Hindlimb muscle (tissue), 1 donor: Measurements from ENCODE around the gene VPS9D1. TPM values are rescaled to one million over a fixed set of nuclear protein-coding genes. Genes with fewer than 3 reads are reported as not detected.

Source experiments
- DNase-seq: peaks from one replicate; pipeline ENCODE4 v3.0.0-alpha.2; 2013
- polyA plus RNA-seq: library from polyadenylated mRNA; unstranded; fragments of 120-200 nt; gene quantifications from one replicate; pipeline ENCODE4 v1.2.1, GENCODE V29; 2013; ENCODE audit not compliant: insufficient read length

Gene VPS9D1
- polyA plus RNA-seq, 1 donor, result 14.2 TPM

- DNase-seq, result no peak
Measured at GRCh38 chr16:89732918-89733242, 12.2 kb upstream of the VPS9D1 start.

- DNase-seq, result no peak
Measured at GRCh38 chr16:89732142-89732917, 11.6 kb upstream of the VPS9D1 start.

- DNase-seq, result no peak
Measured at GRCh38 chr16:89730610-89731234, 10.0 kb upstream of the VPS9D1 start.

- DNase-seq, result no peak
Measured at GRCh38 chr16:89729863-89730593, 9.3 kb upstream of the VPS9D1 start.

- no peak for DNase-seq
Measured at GRCh38 chr16:89729293-89729692, 8.6 kb upstream of the VPS9D1 start.

GRCh38 chr16:89727406-89728120 lies 6.9 kb upstream of the VPS9D1 start:
- DNase-seq, result no peak

- DNase-seq, result no peak
Measured at GRCh38 chr16:89723279-89724250, 2.9 kb upstream of the VPS9D1 start.

- no peak for DNase-seq
Measured at GRCh38 chr16:89722392-89723278, 1.9 kb upstream of the VPS9D1 start.

GRCh38 chr16:89721546-89722391 lies 1.1 kb upstream of the VPS9D1 start:
- DNase-seq, result no peak

- DNase-seq, result no peak
Measured at GRCh38 chr16:89720551-89720812, 216 bp downstream of the VPS9D1 start.

- DNase-seq, result no peak
Measured at GRCh38 chr16:89717688-89718505, 2.8 kb downstream of the VPS9D1 start.

GRCh38 chr16:89716916-89717687 lies 3.6 kb downstream of the VPS9D1 start:
- no peak for DNase-seq

- no peak for DNase-seq
Measured at GRCh38 chr16:89716493-89716892, 4.2 kb downstream of the VPS9D1 start.

- DNase-seq, result no peak
Measured at GRCh38 chr16:89712274-89712781, 8.4 kb downstream of the VPS9D1 start.

- DNase-seq, result no peak
Measured at GRCh38 chr16:89711601-89712273, 9.0 kb downstream of the VPS9D1 start.

- no peak for DNase-seq
Measured at GRCh38 chr16:89710709-89711564, 9.8 kb downstream of the VPS9D1 start.
